Transverse colon (tissue), 4 donors: Measurements from ENCODE around the gene SQOR.

ENCODE experiments used
- CTCF ChIP-seq, 5 experiments: fragments of 200-600 bp in 3 of 5; fragments of 450-650 bp in 2 of 5; sonication (generic) in 3 of 5; IDR thresholded peaks; 1 replicate in 2 of 5; 2 replicates in 3 of 5; pipeline ENCODE4 v1.5.1; 2016 to 2017; ENCODE audit warnings: antibody characterized with exemption in 5 of 5, inconsistent platforms in 3 of 5, mild to moderate bottlenecking in 2 of 5, moderate library complexity in 1 of 5
- POLR2A ChIP-seq: fragments of 450-650 bp; IDR thresholded peaks from one replicate; pipeline ENCODE4 v1.6.1; 2016; ENCODE audit warnings: antibody characterized with exemption, mild to moderate bottlenecking, moderate library complexity
- POLR2AphosphoS5 ChIP-seq, 3 donors: sonication (generic); formaldehyde crosslinking; IDR thresholded peaks; one replicate each; pipeline ENCODE4 v1.6.1; 2016; ENCODE audit warnings: antibody characterized with exemption in 3 of 3

DNA sequence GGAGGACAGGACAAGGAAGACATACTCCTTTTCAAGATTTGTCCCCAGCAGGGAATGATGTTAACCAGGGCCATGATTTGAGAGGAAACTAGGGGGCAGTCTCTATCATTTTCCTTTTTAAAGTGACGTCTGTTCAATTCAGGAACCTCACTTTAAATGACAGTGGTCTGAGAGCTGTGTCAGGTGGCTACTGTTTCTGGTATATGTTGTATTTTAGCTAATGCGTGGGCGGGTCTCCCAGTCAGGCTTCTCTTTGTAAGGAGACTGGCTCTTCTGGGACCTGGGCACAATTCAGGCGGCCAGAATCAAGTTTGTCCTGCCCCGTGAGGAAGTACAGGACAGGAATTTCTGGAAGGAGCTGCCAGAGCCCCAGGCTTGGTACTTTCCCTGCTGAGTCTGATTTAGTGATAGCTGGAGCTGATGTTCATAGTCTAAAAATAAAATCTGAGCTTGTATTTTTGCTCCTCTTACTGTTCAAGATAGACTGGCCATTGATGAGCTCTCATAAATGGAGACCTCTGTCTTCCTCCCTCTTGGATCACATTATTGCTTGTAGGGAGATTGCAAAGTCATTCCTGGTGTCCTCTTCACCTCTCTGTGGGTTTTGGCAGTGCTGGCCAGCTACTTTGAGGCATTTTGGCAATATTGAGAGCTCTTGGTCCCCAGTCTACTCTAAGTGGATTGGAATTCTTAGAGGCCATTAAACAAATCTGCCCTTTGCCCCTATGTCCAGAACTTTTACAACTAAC lies 25.6 kb downstream of the SQOR start:
- TF ChIP-seq POLR2A (no peak), CTCF (IDR thresholded peaks at IDR 0.05) (no peak), POLR2AphosphoS5 (IDR thresholded peaks at IDR 0.05) (no peak)
